Colonic mucosa (tissue), 4 donors: ENCODE measurements around the gene SLF1. TPM values are rescaled to one million over a fixed set of nuclear protein-coding genes. Genes with fewer than 3 reads are reported as not detected.
A peak's percentile ranks its signal among the peaks of the same experiment; 100 is the strongest.

Experiments
- DNase-seq: peaks from one replicate; pipeline ENCODE4 v3.0.0-alpha.2; 2020
- H3K27ac ChIP-seq: fragments of 200-600 bp; one replicate; pipeline ENCODE4 v1.8.0; 2021
- H3K27me3 ChIP-seq: fragments of 200-600 bp; one replicate; pipeline ENCODE4 v1.8.0; 2021
- H3K36me3 ChIP-seq: fragments of 200-600 bp; one replicate; pipeline ENCODE4 v1.8.0; 2021
- H3K4me1 ChIP-seq: fragments of 200-600 bp; one replicate; pipeline ENCODE4 v1.8.0; 2021; ENCODE audit warnings: mild to moderate bottlenecking
- H3K4me3 ChIP-seq: fragments of 200-600 bp; one replicate; pipeline ENCODE4 v1.8.0; 2021
- H3K9ac ChIP-seq, 2 donors: one replicate each; pipeline ENCODE4 v1.7.0; 2013; ENCODE audit warnings: control low read depth in 2 of 2, low read depth in 2 of 2, low read length in 2 of 2
- H3K9me3 ChIP-seq: fragments of 200-600 bp; one replicate; pipeline ENCODE4 v1.8.0; 2021
- CTCF ChIP-seq: fragments of 200-600 bp; IDR thresholded peaks from one replicate; pipeline ENCODE4 v1.8.0; 2022; ENCODE audit warnings: antibody characterized with exemption, mild to moderate bottlenecking
- intact Hi-C: fragments of 100-400 bp; cut with DNase I; formaldehyde crosslinking; loops from one replicate; pipeline ENCODE4 v1.14.1; 2022
- total RNA-seq, 2 donors: library from RNA; stranded (reverse); fragmentation: NEBNext Ultra II Directional in 1 of 2; extraction: Animal tissue kit (Norgen Biotek cat#: 25700) in 1 of 2; gene quantifications; one replicate each; pipeline ENCODE4 v1.2.1, GENCODE V29; 2021
- donor health status: healthy.
- donor health status: DM: no; HTN: no; CAD: no.
- donor health status: DM: no; HTN: no; CAD: no.

The SLF1 gene
- total RNA-seq, 2 donors from 2014 or later: 3.8 to 8.4 TPM

- intact Hi-C loops: no loop called here
- DNase-seq: no peak
- no peak for TF ChIP-seq CTCF
These were observed 23.1 kb upstream of the SLF1 start for GRCh38 chr5:94595281-94595840.

GRCh38 chr5:94613583-94613982, 4.9 kb upstream of the SLF1 start:
- H3K9me3 ChIP-seq: no peaks in the 10 kb centered on the region
- H3K4me3 ChIP-seq: no peak overlapping the region
- intact Hi-C loops: no loop called here
- no peak overlapping the region for H3K27ac ChIP-seq
- no peaks in the 10 kb centered on the region for H3K4me1 ChIP-seq
- no peak for TF ChIP-seq CTCF
- H3K27me3 ChIP-seq: no peaks in the 10 kb centered on the region
- H3K36me3 ChIP-seq: no peaks in the 10 kb centered on the region
- no peak overlapping the region for H3K9ac ChIP-seq
- no peak for DNase-seq

More at GRCh38 chr5:94595281-94595840, 23.1 kb upstream of the SLF1 start:
- Histone ChIP-seq H3K27ac (no peak overlapping the region), H3K27me3 (no peaks in the 10 kb centered on the region), H3K4me1 (no peaks in the 10 kb centered on the region), H3K36me3 (no peaks in the 10 kb centered on the region), H3K9ac (no peak overlapping the region), H3K4me3 (no peak overlapping the region), H3K9me3 (no peaks in the 10 kb centered on the region)

DNA sequence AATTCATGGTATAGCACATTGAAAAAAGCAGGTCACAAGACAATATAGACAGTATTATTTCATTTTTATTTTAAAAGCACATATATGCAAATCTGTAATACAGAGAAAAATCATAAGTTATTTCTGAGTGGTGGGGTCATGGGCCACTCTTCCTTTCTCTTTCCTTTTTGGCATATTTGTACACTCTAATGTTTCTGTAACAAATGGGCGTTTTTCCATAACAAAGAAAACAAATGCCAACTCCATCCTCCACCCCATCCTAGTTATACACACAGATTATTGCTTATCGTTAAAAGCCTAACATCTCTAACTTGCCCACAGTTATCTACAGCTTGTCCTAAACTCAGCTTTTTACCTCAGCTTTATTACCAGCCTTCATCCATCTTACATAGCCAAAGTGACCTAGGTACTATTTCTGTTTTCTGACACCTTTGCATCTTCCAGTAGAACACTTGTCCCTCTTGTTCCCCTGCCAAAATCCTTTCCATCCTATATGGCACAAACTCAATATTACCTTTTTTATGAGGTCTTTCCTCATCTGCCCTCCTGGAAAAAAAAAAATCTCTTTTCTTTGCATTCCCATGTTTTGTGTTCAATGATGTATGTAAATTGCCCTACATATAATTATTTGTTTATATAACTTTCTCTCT, 4.2 kb upstream of the SLF1 start:
- no peak for DNase-seq
- intact Hi-C loops: no loop called here
- Histone ChIP-seq H3K4me1 (no peaks in the 10 kb centered on the region), H3K9ac (no peak overlapping the region), H3K27me3 (no peaks in the 10 kb centered on the region), H3K27ac (no peak overlapping the region), H3K4me3 (no peak overlapping the region), H3K36me3 (no peaks in the 10 kb centered on the region), H3K9me3 (no peaks in the 10 kb centered on the region)
- no peak for TF ChIP-seq CTCF

DNA sequence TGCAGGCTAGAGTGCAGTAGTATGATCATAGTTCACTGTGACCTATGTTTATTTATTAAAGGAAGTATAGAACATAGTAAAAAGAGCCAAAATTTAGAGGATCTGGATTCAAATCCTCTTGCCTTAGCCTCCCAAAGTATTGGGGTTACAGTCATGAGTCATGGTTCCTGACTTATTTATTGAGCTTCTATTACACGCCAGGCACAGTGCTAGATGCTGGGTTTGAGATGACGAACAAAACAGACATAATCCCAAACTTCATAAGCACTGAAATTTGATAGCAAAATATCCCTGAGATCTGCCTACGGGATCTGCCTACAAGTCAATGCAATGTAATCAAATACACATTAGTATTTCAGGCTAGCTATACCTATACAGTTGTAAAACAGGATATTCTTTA, 2.6 kb upstream of the SLF1 start:
- no peaks in the 10 kb centered on the region for H3K4me1 ChIP-seq
- no peaks in the 10 kb centered on the region for H3K36me3 ChIP-seq
- no peak overlapping the region for H3K9ac ChIP-seq
- no peak for TF ChIP-seq CTCF
- no peak for DNase-seq
- no peaks in the 10 kb centered on the region for H3K9me3 ChIP-seq
- H3K27me3 ChIP-seq: no peaks in the 10 kb centered on the region
- no peak overlapping the region for H3K4me3 ChIP-seq
- intact Hi-C loops: no loop called here
- no peak overlapping the region for H3K27ac ChIP-seq

GRCh38 chr5:94618029-94618492, 408 bp upstream of the SLF1 start:
- H3K4me1 ChIP-seq: no peaks in the 10 kb centered on the region
- intact Hi-C loops: no loop called here
- no peaks in the 10 kb centered on the region for H3K27me3 ChIP-seq
- no peaks in the 10 kb centered on the region for H3K9me3 ChIP-seq
- DNase-seq: peak; percentile 78
- TF ChIP-seq CTCF: no peak
- peak overlapping the region; percentile 84 for H3K27ac ChIP-seq
- H3K36me3 ChIP-seq: no peaks in the 10 kb centered on the region
- H3K9ac ChIP-seq: peak overlapping the region in 1 of 2 donors; percentile 84
- peak overlapping the region; percentile 95 for H3K4me3 ChIP-seq
